ENCODE data around the gene SARNP.
A peak's percentile ranks its signal among the peaks of the same experiment; 100 is the strongest.

SARNP gene

GRCh38 chr12:55824726-55825125 is 7.2 kb upstream of the SARNP start:
- peak overlapping the region; percentile 99 for H3K4me3 Mint-ChIP-seq

GRCh38 chr12:55823419-55823818 is 5.9 kb upstream of the SARNP start:
- H3K9me3 Mint-ChIP-seq, result no peaks in the 10 kb centered on the region
- no peaks in the 10 kb centered on the region for H3K27me3 Mint-ChIP-seq
- H3K27ac Mint-ChIP-seq, result peak overlapping the region; percentile 85
- H3K4me1 Mint-ChIP-seq (ENCODE audit: low read depth), result peaks cover 48% of the 10 kb centered on the region
- peaks cover 60% of the 10 kb centered on the region for H3K36me3 Mint-ChIP-seq (ENCODE audit: low read depth)
- H3K4me3 Mint-ChIP-seq, result no peak overlapping the region

More at GRCh38 chr12:55824726-55825125, 7.2 kb upstream of the SARNP start:
- Mint-ChIP-seq H3K36me3 (ENCODE audit: low read depth) (peaks cover 53% of the 10 kb centered on the region), H3K27ac (peak overlapping the region; percentile 85), H3K9me3 (no peaks in the 10 kb centered on the region), H3K27me3 (no peaks in the 10 kb centered on the region), H3K4me1 (ENCODE audit: low read depth) (peaks cover 40% of the 10 kb centered on the region)

- peaks cover 37% of the 10 kb centered on the region for H3K4me1 Mint-ChIP-seq (ENCODE audit: low read depth)
- H3K4me3 Mint-ChIP-seq, result no peak overlapping the region
These were observed 4.7 kb upstream of the SARNP start for GRCh38 chr12:55822228-55822627.

GRCh38 chr12:55820679-55821078 is 3.2 kb upstream of the SARNP start:
- Mint-ChIP-seq H3K27ac (no peak overlapping the region), H3K9me3 (no peaks in the 10 kb centered on the region), H3K4me1 (ENCODE audit: low read depth) (peaks cover 34% of the 10 kb centered on the region), H3K36me3 (ENCODE audit: low read depth) (peaks cover 45% of the 10 kb centered on the region), H3K27me3 (no peaks in the 10 kb centered on the region), H3K4me3 (no peak overlapping the region)

More at GRCh38 chr12:55822228-55822627, 4.7 kb upstream of the SARNP start:
- Mint-ChIP-seq H3K27ac (peak overlapping the region; percentile 47), H3K36me3 (ENCODE audit: low read depth) (peaks cover 51% of the 10 kb centered on the region), H3K27me3 (no peaks in the 10 kb centered on the region), H3K9me3 (no peaks in the 10 kb centered on the region)

- Mint-ChIP-seq H3K36me3 (ENCODE audit: low read depth) (peaks cover 48% of the 10 kb centered on the region), H3K27me3 (no peaks in the 10 kb centered on the region), H3K9me3 (no peaks in the 10 kb centered on the region), H3K4me3 (no peak overlapping the region), H3K27ac (no peak overlapping the region), H3K4me1 (ENCODE audit: low read depth) (peaks cover 38% of the 10 kb centered on the region)
These were observed 1.4 kb upstream of the SARNP start for GRCh38 chr12:55818886-55819285.

- Mint-ChIP-seq H3K4me3 (no peak overlapping the region), H3K9me3 (no peaks in the 10 kb centered on the region), H3K4me1 (ENCODE audit: low read depth) (peaks cover 41% of the 10 kb centered on the region), H3K27ac (no peak overlapping the region), H3K36me3 (ENCODE audit: low read depth) (peaks cover 43% of the 10 kb centered on the region), H3K27me3 (no peaks in the 10 kb centered on the region)
These were observed 710 bp upstream of the SARNP start for GRCh38 chr12:55818140-55818728.

GRCh38 chr12:55816881-55817344 is 611 bp downstream of the SARNP start:
- Mint-ChIP-seq H3K4me3 (no peak overlapping the region), H3K4me1 (ENCODE audit: low read depth) (peaks cover 53% of the 10 kb centered on the region), H3K27ac (no peak overlapping the region), H3K27me3 (no peaks in the 10 kb centered on the region), H3K36me3 (ENCODE audit: low read depth) (peaks cover 46% of the 10 kb centered on the region), H3K9me3 (no peaks in the 10 kb centered on the region)

GRCh38 chr12:55815473-55815872 is 2.1 kb downstream of the SARNP start:
- Mint-ChIP-seq H3K36me3 (ENCODE audit: low read depth) (peaks cover 38% of the 10 kb centered on the region), H3K27ac (no peak overlapping the region), H3K4me3 (no peak overlapping the region), H3K9me3 (no peaks in the 10 kb centered on the region), H3K4me1 (ENCODE audit: low read depth) (peaks cover 63% of the 10 kb centered on the region), H3K27me3 (no peaks in the 10 kb centered on the region)

GRCh38 chr12:55814257-55814656 is 3.3 kb downstream of the SARNP start:
- no peaks in the 10 kb centered on the region for H3K9me3 Mint-ChIP-seq
- peaks cover 34% of the 10 kb centered on the region for H3K36me3 Mint-ChIP-seq (ENCODE audit: low read depth)
- H3K27me3 Mint-ChIP-seq, result no peaks in the 10 kb centered on the region
- H3K4me3 Mint-ChIP-seq, result no peak overlapping the region
- peaks cover 60% of the 10 kb centered on the region for H3K4me1 Mint-ChIP-seq (ENCODE audit: low read depth)
- no peak overlapping the region for H3K27ac Mint-ChIP-seq

- Mint-ChIP-seq H3K27me3 (no peaks in the 10 kb centered on the region), H3K9me3 (no peaks in the 10 kb centered on the region), H3K27ac (no peak overlapping the region), H3K36me3 (ENCODE audit: low read depth) (peaks cover 39% of the 10 kb centered on the region), H3K4me3 (no peak overlapping the region), H3K4me1 (ENCODE audit: low read depth) (peaks cover 51% of the 10 kb centered on the region)
These were observed 5.4 kb downstream of the SARNP start for GRCh38 chr12:55812088-55812487.

GRCh38 chr12:55809274-55809673 is 8.2 kb downstream of the SARNP start:
- no peak overlapping the region for H3K27ac Mint-ChIP-seq
- no peaks in the 10 kb centered on the region for H3K9me3 Mint-ChIP-seq
- peaks cover 34% of the 10 kb centered on the region for H3K4me1 Mint-ChIP-seq (ENCODE audit: low read depth)
- no peaks in the 10 kb centered on the region for H3K27me3 Mint-ChIP-seq
- H3K4me3 Mint-ChIP-seq, result no peak overlapping the region
- H3K36me3 Mint-ChIP-seq (ENCODE audit: low read depth), result peaks cover 34% of the 10 kb centered on the region

GRCh38 chr12:55806982-55807381 is 10.5 kb downstream of the SARNP start:
- Mint-ChIP-seq H3K4me1 (ENCODE audit: low read depth) (peaks cover 19% of the 10 kb centered on the region), H3K36me3 (ENCODE audit: low read depth) (peaks cover 28% of the 10 kb centered on the region), H3K9me3 (no peaks in the 10 kb centered on the region), H3K27me3 (no peaks in the 10 kb centered on the region), H3K4me3 (no peak overlapping the region), H3K27ac (no peak overlapping the region)

- Mint-ChIP-seq H3K9me3 (no peaks in the 10 kb centered on the region), H3K27ac (no peak overlapping the region), H3K36me3 (ENCODE audit: low read depth) (peaks cover 75% of the 10 kb centered on the region), H3K4me3 (no peak overlapping the region), H3K4me1 (ENCODE audit: low read depth) (peaks cover 3% of the 10 kb centered on the region), H3K27me3 (no peaks in the 10 kb centered on the region)
These were observed 20.0 kb downstream of the SARNP start for GRCh38 chr12:55797550-55797949.

- peaks cover 70% of the 10 kb centered on the region for H3K36me3 Mint-ChIP-seq (ENCODE audit: low read depth)
- H3K27ac Mint-ChIP-seq, result peak overlapping the region; percentile 43
- peaks cover 3% of the 10 kb centered on the region for H3K4me1 Mint-ChIP-seq (ENCODE audit: low read depth)
- no peaks in the 10 kb centered on the region for H3K9me3 Mint-ChIP-seq
- H3K4me3 Mint-ChIP-seq, result no peak overlapping the region
- no peaks in the 10 kb centered on the region for H3K27me3 Mint-ChIP-seq
These were observed 20.5 kb downstream of the SARNP start for GRCh38 chr12:55797068-55797467.

GRCh38 chr12:55795950-55796349 is 21.6 kb downstream of the SARNP start:
- no peak overlapping the region for H3K27ac Mint-ChIP-seq

GRCh38 chr12:55789893-55790292 is 27.6 kb downstream of the SARNP start:
- Mint-ChIP-seq H3K27ac (no peak overlapping the region), H3K36me3 (ENCODE audit: low read depth) (peaks cover 62% of the 10 kb centered on the region), H3K9me3 (no peaks in the 10 kb centered on the region), H3K4me3 (no peak overlapping the region), H3K27me3 (no peaks in the 10 kb centered on the region), H3K4me1 (ENCODE audit: low read depth) (no peaks in the 10 kb centered on the region)

More at GRCh38 chr12:55795950-55796349, 21.6 kb downstream of the SARNP start:
- peaks cover 63% of the 10 kb centered on the region for H3K36me3 Mint-ChIP-seq (ENCODE audit: low read depth)
- no peaks in the 10 kb centered on the region for H3K27me3 Mint-ChIP-seq
- H3K9me3 Mint-ChIP-seq, result no peaks in the 10 kb centered on the region
- no peak overlapping the region for H3K4me3 Mint-ChIP-seq
- H3K4me1 Mint-ChIP-seq (ENCODE audit: low read depth), result peaks cover 3% of the 10 kb centered on the region

Data from stimulated activated naive CD8-positive, alpha-beta T cell treated with anti-CD3 and anti-CD28 coated beads, Interleukin-15, Interleukin-2, amounts not matched to agents 100 ng/mL and 50 ng/mL, for 24 hours (primary cell).